ENCODE results near the gene CLCN6. TPM values are rescaled to one million over a fixed set of nuclear protein-coding genes. Genes with fewer than 3 reads are reported as not detected.

CLCN6 gene
- total and polyA plus RNA-seq, 7 donors = 5.5 to 17.5 (median 8.3) TPM

- ATAC-seq = no peak
- peaks cover 0 to 17% (median 2%) of the 10 kb centered on the region in 3 donors for H3K27me3 ChIP-seq (ENCODE audit: insufficient read depth in 3 of 3, low read length in 2 of 3)
- no peaks in the 10 kb centered on the region for H3K9me3 ChIP-seq
- TF ChIP-seq, protein P1, sequence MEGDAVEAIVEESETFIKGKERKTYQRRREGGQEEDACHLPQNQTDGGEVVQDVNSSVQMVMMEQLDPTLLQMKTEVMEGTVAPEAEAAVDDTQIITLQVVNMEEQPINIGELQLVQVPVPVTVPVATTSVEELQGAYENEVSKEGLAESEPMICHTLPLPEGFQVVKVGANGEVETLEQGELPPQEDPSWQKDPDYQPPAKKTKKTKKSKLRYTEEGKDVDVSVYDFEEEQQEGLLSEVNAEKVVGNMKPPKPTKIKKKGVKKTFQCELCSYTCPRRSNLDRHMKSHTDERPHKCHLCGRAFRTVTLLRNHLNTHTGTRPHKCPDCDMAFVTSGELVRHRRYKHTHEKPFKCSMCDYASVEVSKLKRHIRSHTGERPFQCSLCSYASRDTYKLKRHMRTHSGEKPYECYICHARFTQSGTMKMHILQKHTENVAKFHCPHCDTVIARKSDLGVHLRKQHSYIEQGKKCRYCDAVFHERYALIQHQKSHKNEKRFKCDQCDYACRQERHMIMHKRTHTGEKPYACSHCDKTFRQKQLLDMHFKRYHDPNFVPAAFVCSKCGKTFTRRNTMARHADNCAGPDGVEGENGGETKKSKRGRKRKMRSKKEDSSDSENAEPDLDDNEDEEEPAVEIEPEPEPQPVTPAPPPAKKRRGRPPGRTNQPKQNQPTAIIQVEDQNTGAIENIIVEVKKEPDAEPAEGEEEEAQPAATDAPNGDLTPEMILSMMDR (IDR thresholded peaks at IDR 0.05) = no peak
- intact Hi-C loops (cut with DNase I) = no loop called here
- H3K4me3 ChIP-seq = no peak overlapping the region
- DNase-seq = no peak
- no peaks in the 10 kb centered on the region for H3K4me1 ChIP-seq
- 77 to 90% (median 82%) methylated on average over 13 to 14 of the region's 14 CpGs for WGBS, 3 donors
- H3K36me3 ChIP-seq (ENCODE audit: insufficient read depth in 1 of 2, low read depth in 1 of 2) = no peaks in the 10 kb centered on the region
- no peak overlapping the region for H3K27ac ChIP-seq
Observed at GRCh38 chr1:11766429-11766776, 39.6 kb upstream of the CLCN6 start.

DNA sequence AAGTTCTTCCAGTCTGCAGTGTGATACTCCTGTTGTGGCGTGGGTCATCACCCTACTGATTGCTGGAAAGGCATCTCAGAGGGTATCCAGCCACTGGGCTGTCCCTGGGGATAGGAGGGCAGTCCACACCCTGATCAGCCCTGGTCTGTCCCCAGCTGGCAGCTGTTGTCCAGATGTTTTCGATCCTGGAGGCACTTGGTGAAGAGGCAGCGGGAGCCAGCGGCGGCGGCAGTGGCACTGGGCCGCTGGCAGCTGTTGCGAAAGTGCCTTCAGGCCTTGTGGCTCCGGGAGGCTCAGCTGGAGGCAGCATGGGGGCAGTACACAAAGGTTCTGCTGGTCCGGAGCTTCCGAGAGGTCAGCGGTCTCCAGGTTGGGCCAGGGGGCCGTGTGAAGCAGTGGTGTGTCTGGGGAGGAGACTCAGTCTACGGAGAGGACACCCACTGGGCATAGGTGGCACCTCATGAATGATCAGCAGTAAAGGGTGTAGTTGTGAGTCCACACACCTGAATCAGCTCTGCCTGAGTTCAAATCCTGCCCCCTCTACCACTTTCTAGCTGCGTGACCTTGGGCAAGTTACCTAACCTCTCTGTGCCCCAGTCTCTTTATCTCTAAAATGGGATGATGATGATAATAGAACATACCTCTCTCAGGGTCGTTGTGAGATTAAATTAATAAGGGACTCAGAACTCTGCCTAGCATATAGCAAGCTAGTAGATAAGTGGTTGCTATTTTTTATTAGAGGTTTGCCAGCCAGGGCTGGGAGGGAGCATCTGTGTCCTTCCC is 37.9 kb upstream of the CLCN6 start:
- H3K9me3 ChIP-seq = no peaks in the 10 kb centered on the region
- TF ChIP-seq, protein P1 (IDR thresholded peaks at IDR 0.05) = no peak
- no peaks in the 10 kb centered on the region for H3K4me1 ChIP-seq
- no peaks in the 10 kb centered on the region for H3K36me3 ChIP-seq (ENCODE audit: insufficient read depth in 1 of 2, low read depth in 1 of 2)
- intact Hi-C loops (cut with DNase I) = no loop called here
- DNase-seq (no peak), ATAC-seq (no peak)
- H3K4me3 ChIP-seq = no peak overlapping the region
- WGBS, 3 donors = 46 to 59% (median 48%) methylated on average over 16 of the region's 16 CpGs
- no peak overlapping the region for H3K27ac ChIP-seq
- no peaks in the 10 kb centered on the region for H3K27me3 ChIP-seq (ENCODE audit: insufficient read depth in 3 of 3, low read length in 2 of 3)

- intact Hi-C loops (cut with DNase I) = no loop called here
- no peaks in the 10 kb centered on the region for H3K36me3 ChIP-seq (ENCODE audit: insufficient read depth in 1 of 2, low read depth in 1 of 2)
- TF ChIP-seq, protein P1 (IDR thresholded peaks at IDR 0.05) = no peak
- H3K4me1 ChIP-seq = no peaks in the 10 kb centered on the region
- no peak overlapping the region for H3K4me3 ChIP-seq
- H3K27ac ChIP-seq = no peak overlapping the region
- no peak for ATAC-seq
- DNase-seq = no peak
- no peaks in the 10 kb centered on the region for H3K9me3 ChIP-seq
- 48 to 60% (median 53%) methylated on average over 4 of the region's 4 CpGs for WGBS, 3 donors
- H3K27me3 ChIP-seq (ENCODE audit: insufficient read depth in 3 of 3, low read length in 2 of 3) = no peaks in the 10 kb centered on the region
Observed at GRCh38 chr1:11768821-11769220, 37.2 kb upstream of the CLCN6 start.

DNA sequence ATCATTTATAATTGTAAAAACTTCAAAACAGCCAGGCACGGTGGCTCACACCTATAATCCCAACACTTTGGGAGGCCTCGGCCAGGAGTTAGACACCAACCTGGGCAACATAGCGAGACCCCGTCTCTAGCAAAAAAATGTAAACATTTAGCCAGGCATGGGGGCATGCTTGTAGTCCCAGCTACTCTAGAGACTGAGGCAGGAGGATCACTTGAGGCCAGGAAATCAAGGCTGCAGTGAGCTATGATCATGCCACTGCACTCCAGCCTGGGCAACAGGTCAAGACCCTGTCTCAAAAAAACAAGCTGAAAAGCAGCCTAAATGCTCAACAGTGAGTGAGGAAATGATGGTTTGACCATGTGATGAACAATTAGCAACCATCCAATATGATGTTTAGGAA is 36.7 kb upstream of the CLCN6 start:
- 76 to 85% (median 80%) methylated on average over 4 of the region's 4 CpGs for WGBS, 3 donors
- no peaks in the 10 kb centered on the region for H3K27me3 ChIP-seq (ENCODE audit: insufficient read depth in 3 of 3, low read length in 2 of 3)
- ATAC-seq = no peak
- no peak for DNase-seq
- H3K4me3 ChIP-seq = no peak overlapping the region
- no peaks in the 10 kb centered on the region for H3K9me3 ChIP-seq
- no peak overlapping the region for H3K27ac ChIP-seq
- H3K36me3 ChIP-seq (ENCODE audit: insufficient read depth in 1 of 2, low read depth in 1 of 2) = no peaks in the 10 kb centered on the region
- intact Hi-C loops (cut with DNase I) = no loop called here
- TF ChIP-seq, protein P1 (IDR thresholded peaks at IDR 0.05) = no peak
- no peaks in the 10 kb centered on the region for H3K4me1 ChIP-seq

GRCh38 chr1:11770011-11770410 is 36.0 kb upstream of the CLCN6 start:
- DNase-seq (no peak), ATAC-seq (no peak)
- no peaks in the 10 kb centered on the region for H3K27me3 ChIP-seq (ENCODE audit: insufficient read depth in 3 of 3, low read length in 2 of 3)
- intact Hi-C loops (cut with DNase I) = no loop called here
- no peaks in the 10 kb centered on the region for H3K36me3 ChIP-seq (ENCODE audit: insufficient read depth in 1 of 2, low read depth in 1 of 2)
- H3K27ac ChIP-seq = no peak overlapping the region
- H3K9me3 ChIP-seq = no peaks in the 10 kb centered on the region
- TF ChIP-seq, protein P1 (IDR thresholded peaks at IDR 0.05) = no peak
- no peak overlapping the region for H3K4me3 ChIP-seq
- no peaks in the 10 kb centered on the region for H3K4me1 ChIP-seq
